Large intestine (tissue), 3 donors: ENCODE data around the gene PTPN13. TPM values are rescaled to one million over a fixed set of nuclear protein-coding genes. Genes with fewer than 3 reads are reported as not detected.

Experiments
- DNase-seq, 2 donors: peaks; one replicate each; pipeline versions ENCODE4 v3.0.0 to v3.0.0-alpha.2; 2013
- H3K27ac ChIP-seq: one replicate; pipeline ENCODE4 v1.5.1; 2013; ENCODE audit warnings: low read length
- H3K27me3 ChIP-seq: 2 replicates; pipeline ENCODE4 v1.6.1; 2013; ENCODE audit warnings: low read length; ENCODE audit not compliant: control insufficient read depth, insufficient read depth
- H3K36me3 ChIP-seq: 2 replicates; pipeline ENCODE4 v1.6.1; 2013; ENCODE audit warnings: low read length; ENCODE audit not compliant: control insufficient read depth, insufficient read depth
- H3K4me1 ChIP-seq: one replicate; pipeline ENCODE4 v1.6.1; 2013; ENCODE audit warnings: low read length; ENCODE audit not compliant: control insufficient read depth, insufficient read depth
- H3K4me3 ChIP-seq: one replicate; pipeline ENCODE4 v1.5.1; 2013; ENCODE audit warnings: low read length
- H3K9me3 ChIP-seq: one replicate; pipeline ENCODE4 v1.6.1; 2013; ENCODE audit warnings: mild to moderate bottlenecking, low read depth, low read length, moderate library complexity; ENCODE audit not compliant: control insufficient read depth
- WGBS: methylation state at CpG from one replicate; pipeline ENCODE4 v1.1.5; 2013; ENCODE audit warnings: low lambda C conversion rate; ENCODE audit not compliant: insufficient coverage; 5-methylcytosine and 5-hydroxymethylcytosine counted together
- polyA plus RNA-seq: library from polyadenylated mRNA; unstranded; fragments of 120-200 nt; gene quantifications from one replicate; pipeline ENCODE4 v1.2.1, GENCODE V29; 2013

Gene PTPN13
- polyA plus RNA-seq, 1 donor = 6.1 TPM

- H3K27ac ChIP-seq = no peak overlapping the region
- no CpG with 5 or more reads among the region's 3 CpGs for WGBS
- H3K27me3 ChIP-seq = no peaks in the 10 kb centered on the region
- no peaks in the 10 kb centered on the region for H3K9me3 ChIP-seq
- no peaks in the 10 kb centered on the region for H3K36me3 ChIP-seq
- DNase-seq = no peak
- H3K4me3 ChIP-seq = no peak overlapping the region
- H3K4me1 ChIP-seq = peaks cover 8% of the 10 kb centered on the region
These were observed 1.4 kb upstream of the PTPN13 start for GRCh38 chr4:86592553-86593249.

GRCh38 chr4:86594559-86595425 is 677 bp downstream of the PTPN13 start:
- H3K27me3 ChIP-seq = no peaks in the 10 kb centered on the region
- DNase-seq = peak; percentile 23 to 67
- peak overlapping the region; percentile 86 for H3K27ac ChIP-seq
- peak overlapping the region; percentile 90 for H3K4me3 ChIP-seq
- H3K4me1 ChIP-seq = peaks cover 5% of the 10 kb centered on the region
- no peaks in the 10 kb centered on the region for H3K36me3 ChIP-seq
- WGBS = 0% methylated on average over 3 of the region's 47 CpGs
- H3K9me3 ChIP-seq = no peaks in the 10 kb centered on the region

GRCh38 chr4:86595426-86595805 is 1.3 kb downstream of the PTPN13 start:
- peak overlapping the region; percentile 90 for H3K4me3 ChIP-seq
- WGBS = no CpG with 5 or more reads among the region's 9 CpGs

GRCh38 chr4:86596807-86597206 is 2.7 kb downstream of the PTPN13 start:
- Histone ChIP-seq H3K4me3 (no peak overlapping the region), H3K9me3 (no peaks in the 10 kb centered on the region), H3K36me3 (no peaks in the 10 kb centered on the region), H3K27me3 (no peaks in the 10 kb centered on the region), H3K4me1 (peaks cover 5% of the 10 kb centered on the region), H3K27ac (no peak overlapping the region)
- 29% methylated on average over 1 of the region's 2 CpGs for WGBS
- no peak for DNase-seq

More at GRCh38 chr4:86595426-86595805, 1.3 kb downstream of the PTPN13 start:
- no peaks in the 10 kb centered on the region for H3K36me3 ChIP-seq
- no peak for DNase-seq
- H3K27me3 ChIP-seq = no peaks in the 10 kb centered on the region
- peaks cover 5% of the 10 kb centered on the region for H3K4me1 ChIP-seq
- H3K9me3 ChIP-seq = no peaks in the 10 kb centered on the region
- peak overlapping the region; percentile 86 for H3K27ac ChIP-seq

DNA sequence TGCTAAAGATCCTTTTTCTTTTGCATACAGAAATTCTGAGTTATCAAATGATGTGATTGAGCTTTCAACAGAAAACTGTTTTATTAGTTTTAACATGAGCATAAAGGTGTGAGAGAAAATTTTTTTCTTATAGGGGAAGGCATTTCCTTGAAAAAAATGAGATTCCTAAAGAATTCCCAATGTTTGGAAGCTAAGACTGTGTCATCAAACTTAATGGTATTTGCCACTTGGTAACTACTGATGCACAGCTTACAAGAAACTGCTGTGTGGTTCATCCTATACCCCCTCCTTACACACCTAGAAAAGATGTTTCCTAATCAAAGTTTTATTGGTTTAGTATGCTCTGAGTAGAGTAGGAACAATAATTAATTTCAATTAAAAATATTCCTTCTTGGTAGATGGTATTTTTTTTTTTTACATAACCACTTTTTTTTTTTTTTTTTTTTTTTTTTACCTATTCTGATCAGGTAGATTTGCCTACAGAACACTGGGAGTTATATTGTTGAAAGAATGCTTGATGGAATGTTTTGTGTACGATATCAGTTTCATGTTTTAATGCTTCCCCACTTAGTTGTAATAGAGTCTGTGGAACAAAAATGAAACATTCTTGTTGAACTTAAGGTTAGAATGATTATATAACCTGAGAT is 6.0 kb downstream of the PTPN13 start:
- WGBS = 60% methylated on average over 1 of the region's 1 CpG
- H3K4me3 ChIP-seq = no peak overlapping the region
- peaks cover 5% of the 10 kb centered on the region for H3K4me1 ChIP-seq
- H3K36me3 ChIP-seq = no peaks in the 10 kb centered on the region
- H3K27ac ChIP-seq = no peak overlapping the region
- no peak for DNase-seq
- no peaks in the 10 kb centered on the region for H3K9me3 ChIP-seq
- H3K27me3 ChIP-seq = no peaks in the 10 kb centered on the region

GRCh38 chr4:86603311-86603885 is 9.3 kb downstream of the PTPN13 start:
- H3K36me3 ChIP-seq = no peaks in the 10 kb centered on the region
- WGBS = 80% methylated on average over 1 of the region's 1 CpG
- DNase-seq = no peak
- H3K4me3 ChIP-seq = no peak overlapping the region
- no peak overlapping the region for H3K27ac ChIP-seq
- H3K4me1 ChIP-seq = no peaks in the 10 kb centered on the region
- H3K9me3 ChIP-seq = no peaks in the 10 kb centered on the region
- H3K27me3 ChIP-seq = no peaks in the 10 kb centered on the region

- Histone ChIP-seq H3K4me3 (no peak overlapping the region), H3K36me3 (no peaks in the 10 kb centered on the region), H3K9me3 (no peaks in the 10 kb centered on the region), H3K27me3 (no peaks in the 10 kb centered on the region), H3K27ac (no peak overlapping the region), H3K4me1 (no peaks in the 10 kb centered on the region)
- no peak for DNase-seq
These were observed 12.7 kb downstream of the PTPN13 start for GRCh38 chr4:86606809-86607208.

DNA sequence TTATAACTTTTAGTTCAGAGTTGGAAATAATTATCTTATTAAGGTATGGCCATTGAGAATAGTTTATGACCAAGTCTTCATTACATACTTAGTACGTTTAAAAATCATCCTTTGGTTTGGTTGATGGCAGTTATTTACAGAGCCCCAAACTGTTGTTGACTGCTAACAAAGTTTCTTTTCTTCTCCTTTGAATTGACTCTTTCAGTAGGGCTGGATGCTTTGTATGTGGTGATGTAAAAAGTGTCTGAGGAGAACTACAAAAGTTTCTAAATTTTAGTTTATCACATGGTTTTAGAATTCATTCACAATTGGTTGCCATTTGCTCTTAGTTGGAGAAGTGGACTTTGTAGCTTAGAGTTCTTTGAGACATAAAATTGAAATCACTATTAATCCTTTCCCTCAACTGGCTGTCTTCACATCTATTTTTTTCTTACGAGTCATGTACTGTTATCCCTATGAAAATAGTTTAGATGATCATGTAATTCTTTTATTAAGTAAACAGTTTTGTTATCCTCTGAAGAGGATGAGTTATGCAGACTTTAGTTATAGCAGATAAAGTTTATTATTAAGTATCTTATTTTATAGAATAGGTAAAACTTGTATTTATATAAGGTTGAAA is 14.8 kb downstream of the PTPN13 start:
- no peak overlapping the region for H3K27ac ChIP-seq
- WGBS = 42% methylated on average over 2 of the region's 2 CpGs
- H3K27me3 ChIP-seq = no peaks in the 10 kb centered on the region
- no peaks in the 10 kb centered on the region for H3K36me3 ChIP-seq
- H3K4me3 ChIP-seq = no peak overlapping the region
- H3K4me1 ChIP-seq = no peaks in the 10 kb centered on the region
- DNase-seq = no peak
- no peaks in the 10 kb centered on the region for H3K9me3 ChIP-seq

GRCh38 chr4:86611757-86612156 is 17.6 kb downstream of the PTPN13 start:
- no peaks in the 10 kb centered on the region for H3K36me3 ChIP-seq
- WGBS = no CpG with 5 or more reads among the region's 2 CpGs
- DNase-seq = no peak
- no peak overlapping the region for H3K27ac ChIP-seq
- H3K4me1 ChIP-seq = no peaks in the 10 kb centered on the region
- no peak overlapping the region for H3K4me3 ChIP-seq
- H3K27me3 ChIP-seq = no peaks in the 10 kb centered on the region
- H3K9me3 ChIP-seq = no peaks in the 10 kb centered on the region

GRCh38 chr4:86613734-86614133 is 19.6 kb downstream of the PTPN13 start:
- WGBS = no CpG with 5 or more reads among the region's 2 CpGs
- H3K4me1 ChIP-seq = no peaks in the 10 kb centered on the region
- no peak overlapping the region for H3K4me3 ChIP-seq
- H3K27me3 ChIP-seq = no peaks in the 10 kb centered on the region
- H3K36me3 ChIP-seq = no peaks in the 10 kb centered on the region
- no peak for DNase-seq
- H3K9me3 ChIP-seq = no peaks in the 10 kb centered on the region
- H3K27ac ChIP-seq = no peak overlapping the region
